HG03064 (cell line): ENCODE results near the gene ADRA2C.
"Not testable (repeated sequence)": the region's sequence is repeated elsewhere in the genome, so short reads cannot be mapped to it uniquely, and the experiment has no call there.

Source experiments
- ATAC-seq: cut with Tn5 transposase; IDR thresholded peaks from one replicate; pipeline ENCODE4 v1.9.1; 2021; ENCODE audit warnings: low read depth; ENCODE audit not compliant: unreplicated experiment

Gene ADRA2C

GRCh38 chr4:3809451-3810110 lies 43.4 kb downstream of the ADRA2C start:
- ATAC-seq: no peak

- no peak for ATAC-seq
Observed at GRCh38 chr4:3810111-3810680, 44.0 kb downstream of the ADRA2C start.

GRCh38 chr4:3810796-3811485 lies 44.8 kb downstream of the ADRA2C start:
- ATAC-seq: no peak

GRCh38 chr4:3811621-3812020 lies 45.4 kb downstream of the ADRA2C start:
- ATAC-seq: no peak

- ATAC-seq: no peak
Observed at GRCh38 chr4:3812211-3812934, 46.2 kb downstream of the ADRA2C start.

- no peak for ATAC-seq
Observed at GRCh38 chr4:3813151-3814052, 47.2 kb downstream of the ADRA2C start.

- no peak for ATAC-seq
Observed at GRCh38 chr4:3814053-3814570, 47.9 kb downstream of the ADRA2C start.

GRCh38 chr4:3814838-3815237 lies 48.7 kb downstream of the ADRA2C start:
- ATAC-seq: not testable (repeated sequence)

- ATAC-seq: no peak
Observed at GRCh38 chr4:3816256-3816825, 50.2 kb downstream of the ADRA2C start.

- ATAC-seq: no peak
Observed at GRCh38 chr4:3816983-3817960, 51.1 kb downstream of the ADRA2C start.
